ENCODE measurements around the gene MSMB. TPM values are rescaled to one million over a fixed set of nuclear protein-coding genes. Genes with fewer than 3 reads are reported as not detected.
"Not testable (repeated sequence)": the region's sequence is repeated elsewhere in the genome, so short reads cannot be mapped to it uniquely, and the experiment has no call there.

Gene MSMB, protein sequence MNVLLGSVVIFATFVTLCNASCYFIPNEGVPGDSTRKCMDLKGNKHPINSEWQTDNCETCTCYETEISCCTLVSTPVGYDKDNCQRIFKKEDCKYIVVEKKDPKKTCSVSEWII
- total RNA-seq (2014; rRNA removed; shearing (Covaris generic)), result not detected in 2 replicates

DNA sequence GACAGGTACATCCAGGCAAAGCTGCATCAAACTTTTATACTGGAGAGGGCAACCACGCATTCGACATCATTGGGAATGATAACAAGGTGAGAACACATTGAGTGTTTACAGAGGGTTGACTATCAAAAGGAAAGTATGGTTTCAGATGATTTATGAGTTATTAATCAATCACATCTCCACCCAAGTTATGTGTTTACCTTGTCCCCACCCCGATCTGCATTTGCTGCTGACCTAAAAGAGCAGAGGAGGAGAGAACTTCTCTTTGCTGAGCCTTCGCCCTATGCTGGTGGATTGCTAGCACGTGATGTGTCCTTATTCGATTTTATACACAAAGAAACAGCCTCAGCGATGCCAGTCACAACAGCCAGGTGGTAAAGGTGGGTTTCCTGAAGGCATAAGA, at the start of gene MSMB:
Gene MSMB (minus strand): TSS at position 9 of the 400 bp plus-strand sequence. CDS start 32 bp downstream, outside the sequence.
- DNase-seq (ENCODE audit: low read depth), result no peak

DNA sequence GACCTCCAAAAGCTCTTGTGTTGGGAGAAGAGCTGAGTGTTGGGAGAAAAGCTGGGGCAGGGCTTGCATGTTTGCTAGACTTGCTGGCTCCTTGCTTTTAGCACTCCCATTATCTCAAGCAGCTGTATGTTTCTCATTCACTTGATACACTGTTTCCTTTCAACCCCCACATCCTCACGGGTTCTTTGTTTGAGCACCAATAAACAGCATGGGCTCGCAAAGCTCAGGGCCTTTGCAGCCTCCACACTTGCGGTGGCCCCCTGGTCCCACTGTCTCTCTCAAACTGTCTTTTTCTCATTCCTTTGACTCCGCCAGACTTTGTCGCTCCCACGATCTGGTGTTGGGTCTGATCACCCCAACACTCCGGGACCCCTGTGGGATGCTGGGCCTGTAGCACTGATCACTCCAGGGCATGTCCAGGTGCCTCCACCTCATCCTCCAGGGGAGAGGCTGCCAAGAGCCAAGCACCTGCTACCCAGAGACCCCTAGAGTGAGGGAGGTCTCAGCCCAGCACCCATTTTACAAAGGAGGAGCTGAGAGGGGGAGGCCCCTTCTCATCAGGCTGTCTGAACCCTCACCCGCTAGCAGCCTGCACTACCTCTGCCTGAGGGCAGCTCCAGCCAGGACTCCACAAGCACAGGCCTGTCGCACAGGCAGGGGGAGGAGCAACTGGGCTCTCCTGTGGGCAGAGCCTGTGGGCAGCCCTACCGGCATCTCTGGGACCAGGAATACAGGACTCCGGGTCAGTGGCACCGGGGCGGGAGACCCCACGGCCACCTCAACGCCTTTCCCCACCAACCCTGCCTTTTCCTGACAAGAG, 49.1 kb upstream of the MSMB start:
- DNase-seq (ENCODE audit: low read depth), result no peak

DNA sequence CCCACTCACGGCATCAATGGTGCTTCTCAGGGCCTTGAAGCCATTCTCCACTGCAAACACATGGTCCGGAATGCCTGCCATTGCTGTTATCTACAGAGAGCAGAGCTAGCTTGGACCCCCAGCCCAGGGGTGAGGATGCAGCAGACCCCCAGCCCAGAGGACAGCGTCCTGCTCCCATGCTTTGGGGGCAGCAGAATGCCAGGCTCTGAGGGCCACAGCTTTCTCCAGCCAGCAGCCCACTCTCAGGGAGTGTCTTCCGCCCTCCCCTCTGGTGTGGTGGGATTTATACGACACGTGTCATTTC, 48.1 kb upstream of the MSMB start:
- no peak for DNase-seq (ENCODE audit: low read depth)

DNA sequence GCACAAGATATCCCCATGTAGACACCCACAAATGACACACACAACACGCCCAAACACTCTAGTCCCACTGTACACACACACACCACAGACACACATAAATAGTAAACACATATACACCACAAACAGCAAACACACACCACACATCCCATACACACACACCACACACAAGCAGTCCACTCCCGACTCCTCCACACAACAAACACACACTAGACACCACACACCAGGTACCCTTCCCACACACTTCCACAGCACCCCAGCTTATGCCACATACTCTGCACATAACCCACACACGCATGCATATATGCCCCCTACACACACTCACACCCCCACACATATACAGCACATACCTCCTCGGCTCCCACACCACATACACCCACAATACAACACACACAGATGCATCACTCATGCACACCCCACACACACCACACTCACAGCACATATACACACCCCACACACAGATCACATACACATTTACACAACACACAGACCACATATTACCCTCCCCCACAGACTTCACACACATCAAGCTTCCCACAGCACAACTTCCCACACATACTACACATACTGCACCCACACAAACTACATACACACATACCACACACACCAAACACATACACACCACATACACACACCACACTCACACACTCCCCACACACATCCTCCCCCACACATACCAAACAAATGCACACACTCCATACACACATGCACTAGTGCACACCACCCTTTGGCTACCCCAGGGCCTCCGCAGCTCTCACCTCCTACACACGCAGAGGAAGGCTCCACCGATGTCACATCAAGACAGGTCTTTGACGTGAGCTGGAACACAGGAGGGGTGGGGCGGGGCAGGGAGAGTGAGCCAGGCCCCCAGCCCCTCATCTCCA, 47.5 kb upstream of the MSMB start:
- not testable (repeated sequence) for DNase-seq (ENCODE audit: low read depth)

DNA sequence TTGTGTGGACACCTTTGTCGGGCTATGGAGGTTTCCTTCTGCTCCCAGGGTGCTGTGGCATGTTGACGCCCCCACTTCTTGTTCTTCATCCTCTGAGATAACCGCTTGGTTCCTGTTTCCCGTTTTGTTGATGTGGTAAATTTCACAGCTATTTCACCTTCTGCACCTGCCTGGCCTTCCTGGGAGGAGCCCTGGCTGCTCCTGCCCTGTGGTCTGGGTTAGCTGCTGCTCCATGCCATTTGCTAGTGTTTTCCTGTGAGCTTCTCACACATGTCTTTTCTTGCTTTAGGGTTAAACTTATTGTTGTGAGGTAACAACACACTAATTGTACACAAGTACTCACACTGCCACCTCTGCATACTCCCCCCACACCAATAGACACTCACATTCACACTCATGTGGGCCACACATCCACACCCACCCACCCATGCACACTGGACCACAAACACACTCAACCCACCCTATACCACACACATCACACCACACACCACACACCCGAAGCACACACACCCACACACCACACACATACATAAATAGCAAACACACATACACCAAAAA, 46.5 kb upstream of the MSMB start:
- DNase-seq (ENCODE audit: low read depth), result no peak

DNA sequence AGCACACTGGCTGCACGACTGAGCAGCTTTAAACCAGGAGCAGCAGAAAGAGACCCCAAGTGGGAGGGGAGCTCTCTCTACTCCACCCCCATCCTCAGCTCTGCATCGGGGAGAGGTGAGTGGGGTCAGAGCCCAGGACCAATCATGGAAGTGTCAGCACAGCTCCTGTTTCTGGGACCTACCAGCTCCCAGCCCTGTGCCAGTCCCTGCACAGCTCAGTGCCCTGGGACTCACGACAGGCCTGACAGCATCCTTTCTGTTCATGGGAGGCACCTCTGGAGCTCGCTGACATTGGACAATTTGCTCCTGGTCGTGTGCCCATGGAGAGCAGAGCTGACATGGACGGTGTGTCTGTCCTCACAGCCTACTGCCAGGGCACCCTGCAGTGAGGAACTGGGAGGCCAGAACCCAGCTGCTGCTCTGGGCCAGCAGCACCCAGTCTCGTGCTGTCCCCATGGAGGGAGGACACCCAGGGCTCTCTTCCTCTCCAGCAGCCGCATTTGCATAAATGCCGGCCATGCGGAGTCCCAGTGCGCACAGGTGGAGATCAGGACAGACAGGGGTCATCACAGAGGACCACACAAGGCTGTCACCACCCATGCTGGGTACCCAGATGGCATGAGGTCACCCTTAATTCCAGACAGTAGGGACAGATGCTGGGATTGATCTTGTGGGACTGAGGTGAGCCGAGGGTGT, 45.9 kb upstream of the MSMB start:
- no peak for DNase-seq (ENCODE audit: low read depth)

DNA sequence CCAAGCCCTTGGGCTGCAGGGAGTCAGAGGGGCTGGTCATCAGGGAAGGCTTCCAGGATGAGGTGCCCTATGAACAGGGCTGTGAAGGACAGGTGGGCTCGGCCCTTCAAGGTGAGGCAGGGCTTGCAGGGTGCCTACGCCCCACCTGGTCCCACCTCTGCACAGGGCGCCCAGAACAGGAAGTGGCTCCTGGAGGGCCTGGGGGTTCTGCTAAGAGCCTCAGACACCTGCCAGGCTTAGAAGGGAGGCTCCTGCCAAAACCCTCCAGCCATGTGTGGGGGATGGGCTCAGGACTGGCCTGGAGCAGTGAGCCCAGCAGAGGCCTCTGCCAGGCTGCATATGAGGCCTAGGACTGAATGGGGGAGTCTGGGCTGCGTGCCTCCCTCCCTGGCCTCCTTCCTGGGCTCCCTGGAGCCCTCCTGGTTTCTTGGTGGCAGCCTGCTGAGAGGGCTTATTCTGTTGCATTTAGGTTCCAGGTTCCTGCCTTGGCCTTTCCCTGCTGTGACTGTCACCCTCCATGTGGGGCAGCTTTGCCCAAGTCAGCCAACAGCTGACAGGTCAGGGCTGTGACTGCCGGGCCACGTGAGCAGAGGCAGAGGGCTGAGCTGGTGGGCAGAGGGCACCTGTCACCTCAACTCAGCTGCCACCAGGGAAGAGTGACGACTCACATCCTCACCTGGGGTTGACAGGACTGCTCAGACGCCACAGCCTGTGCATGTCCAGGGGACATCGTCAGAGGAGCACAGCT, 45.2 kb upstream of the MSMB start:
- no peak for DNase-seq (ENCODE audit: low read depth)

DNA sequence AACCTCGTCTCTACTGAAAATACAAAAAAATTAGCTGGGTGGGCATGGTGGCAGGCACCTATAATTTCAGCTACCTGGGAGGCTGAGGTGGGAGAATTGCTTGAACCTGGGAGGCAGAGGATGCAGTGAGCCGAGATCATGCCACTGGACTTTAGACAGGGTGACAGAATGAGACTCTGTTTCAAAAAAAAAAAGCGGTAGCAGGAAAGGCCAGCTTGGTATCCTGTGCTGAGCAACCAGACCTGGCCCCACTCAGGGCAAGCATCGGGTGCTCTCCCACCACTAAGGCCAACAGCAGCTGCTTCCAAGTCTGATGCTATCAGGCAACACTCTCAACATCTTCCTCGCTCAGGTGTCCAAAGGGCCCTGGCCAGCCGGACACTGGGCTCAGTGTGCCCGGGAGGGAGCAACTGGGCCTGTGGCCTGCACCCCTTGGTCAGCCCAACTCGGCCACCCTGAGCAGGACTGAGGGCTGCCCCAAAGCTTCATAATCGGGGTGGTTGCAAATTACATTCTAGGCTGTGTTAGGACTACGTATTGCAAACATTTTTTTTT, 44.3 kb upstream of the MSMB start:
- DNase-seq (ENCODE audit: low read depth), result no peak

DNA sequence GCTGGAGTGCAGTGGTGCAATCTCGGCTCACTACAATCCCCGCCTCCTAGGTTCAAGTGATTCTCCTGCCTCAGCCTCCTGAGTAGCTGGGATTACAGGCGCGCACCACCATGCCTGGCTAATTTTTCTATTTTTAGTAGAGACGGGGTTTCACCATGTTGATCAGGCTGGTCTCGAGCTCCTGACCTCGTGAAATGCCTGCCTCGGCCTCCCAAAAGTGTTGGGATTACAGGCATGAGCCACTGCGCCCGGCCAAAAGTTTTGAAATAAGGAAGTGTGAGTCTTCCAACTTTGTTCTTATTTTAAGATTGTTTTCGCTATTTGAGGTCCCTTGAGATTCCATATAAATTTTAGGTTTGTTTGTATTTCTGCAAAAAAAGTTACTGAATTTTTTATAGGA, 41.3 kb upstream of the MSMB start:
- DNase-seq (ENCODE audit: low read depth), result not testable (repeated sequence)

DNA sequence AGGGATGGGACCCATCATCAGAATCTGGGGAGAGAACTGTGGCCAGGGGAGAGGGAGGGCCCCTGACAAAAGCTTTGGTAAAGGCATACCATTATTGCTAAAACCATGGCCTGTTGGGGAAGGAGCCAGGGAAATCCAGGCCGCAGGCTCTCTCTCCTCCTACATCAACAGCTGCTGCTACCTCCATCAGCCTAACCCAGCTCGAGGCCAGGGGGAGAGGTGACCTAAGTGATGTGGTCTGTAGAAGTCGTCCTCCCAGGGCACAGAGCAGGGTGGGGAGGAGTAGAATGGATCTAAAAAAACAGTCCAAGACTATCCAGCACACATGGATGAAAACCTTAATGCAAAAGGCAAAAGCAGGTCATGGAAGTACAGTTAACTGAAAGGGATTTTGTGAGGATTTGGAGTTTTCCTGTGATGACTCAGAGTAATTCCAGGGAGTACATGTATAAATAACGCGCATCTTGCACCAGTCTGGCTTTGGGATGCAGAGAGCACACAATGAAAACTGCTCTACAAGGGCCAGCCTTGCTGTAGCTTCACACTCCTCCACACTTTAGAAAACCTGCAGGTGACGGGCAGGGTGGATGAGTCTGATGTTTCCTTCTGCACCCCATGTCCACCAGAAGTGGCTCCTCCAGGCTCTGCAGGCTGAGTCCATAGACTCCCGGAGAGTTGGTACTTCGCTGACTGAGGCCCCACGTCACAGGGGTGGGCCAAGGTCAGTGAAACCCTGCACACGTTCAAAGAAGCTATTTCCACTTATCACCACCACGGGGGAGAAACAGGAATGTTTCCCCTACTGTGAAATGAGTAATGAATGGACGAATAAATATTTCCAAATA, 38.5 kb upstream of the MSMB start:
- DNase-seq (ENCODE audit: low read depth), result peak; percentile 19

DNA sequence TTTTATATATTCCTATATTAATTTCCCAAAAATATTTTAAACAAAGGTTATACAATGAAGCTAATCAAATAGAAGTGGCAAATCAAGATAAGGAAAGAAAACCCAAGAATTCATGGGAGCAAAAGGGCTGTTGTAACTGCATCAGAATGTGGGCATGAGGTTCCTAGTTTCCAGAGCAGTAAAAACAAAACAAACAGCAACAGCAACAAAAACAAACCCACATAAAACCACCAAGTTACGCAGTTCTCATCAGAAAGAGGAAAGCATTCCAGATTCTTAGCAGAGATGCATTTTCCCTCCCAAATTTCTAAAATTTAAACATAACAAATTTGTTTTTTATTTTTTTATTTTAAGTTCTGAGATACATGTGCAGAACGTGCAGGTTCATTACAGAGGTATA, 34.8 kb upstream of the MSMB start:
- peak; percentile 57 for DNase-seq (ENCODE audit: low read depth)

DNA sequence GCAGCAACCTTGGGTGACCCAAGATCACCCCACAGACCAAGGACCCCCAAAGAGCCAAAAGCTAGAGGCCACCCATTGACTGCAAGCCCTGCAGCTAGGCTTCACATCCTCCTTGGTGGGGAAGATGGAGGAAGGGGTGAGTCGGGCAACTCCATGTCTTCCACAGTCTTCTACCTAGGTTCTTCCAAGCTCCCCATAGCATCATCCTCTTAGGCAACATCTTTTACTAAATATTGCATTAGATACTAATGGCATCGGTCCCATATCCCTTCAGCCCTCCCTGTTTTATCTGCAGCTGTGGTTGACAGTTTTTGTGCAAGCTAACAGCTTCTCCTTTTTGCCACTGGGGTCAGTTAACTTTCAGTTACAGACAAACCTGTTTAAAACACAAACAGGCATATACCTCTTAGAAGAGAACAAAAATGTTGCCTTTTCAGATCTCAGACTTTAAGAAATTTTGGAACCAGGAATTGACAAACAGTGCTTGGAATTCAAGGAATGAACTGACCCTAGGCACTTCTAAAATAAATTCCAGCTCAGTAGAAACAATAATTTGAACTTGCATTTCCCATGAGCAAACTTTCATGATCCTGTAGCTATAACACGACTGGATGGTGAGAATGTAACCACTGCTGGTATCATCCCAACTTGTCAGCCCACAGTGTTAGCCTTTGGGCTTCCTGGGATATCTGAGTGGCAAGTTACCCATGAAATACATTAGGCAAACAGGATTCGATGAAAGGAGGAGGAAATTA, 33.9 kb upstream of the MSMB start:
- DNase-seq (ENCODE audit: low read depth), result peak; percentile 25

DNA sequence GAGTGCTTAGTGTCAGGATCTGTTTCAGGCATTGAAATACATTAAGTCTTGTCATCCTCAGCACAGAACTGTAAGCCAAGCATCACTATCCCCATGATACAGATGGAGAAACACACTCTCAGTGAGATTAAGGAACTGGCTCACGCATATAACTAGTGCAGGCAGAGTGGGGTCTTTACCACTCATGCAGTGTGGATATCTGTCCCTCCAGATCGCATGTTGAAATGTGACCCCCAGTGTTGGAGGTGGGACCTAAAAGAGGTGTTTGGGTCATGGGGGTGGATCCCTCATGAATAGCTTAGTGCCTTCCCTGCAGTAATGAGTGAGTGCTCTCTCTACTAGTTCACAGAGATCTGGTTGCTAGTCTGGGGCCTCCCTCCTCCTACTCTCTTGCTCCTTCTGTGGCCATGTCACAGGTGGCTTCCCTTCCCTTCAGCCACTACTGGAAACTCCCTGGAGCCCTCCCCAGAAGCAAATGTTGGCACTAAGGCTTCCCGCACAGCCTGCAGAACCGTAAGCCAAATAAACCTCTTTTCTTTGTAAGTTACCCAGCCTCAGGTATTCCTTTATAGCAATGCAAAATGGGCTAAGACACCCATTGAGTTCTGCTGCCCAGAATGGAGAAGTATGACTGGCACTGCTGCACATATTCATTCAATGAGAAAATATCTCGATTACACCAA, 31.8 kb upstream of the MSMB start:
- DNase-seq (ENCODE audit: low read depth), result no peak

DNA sequence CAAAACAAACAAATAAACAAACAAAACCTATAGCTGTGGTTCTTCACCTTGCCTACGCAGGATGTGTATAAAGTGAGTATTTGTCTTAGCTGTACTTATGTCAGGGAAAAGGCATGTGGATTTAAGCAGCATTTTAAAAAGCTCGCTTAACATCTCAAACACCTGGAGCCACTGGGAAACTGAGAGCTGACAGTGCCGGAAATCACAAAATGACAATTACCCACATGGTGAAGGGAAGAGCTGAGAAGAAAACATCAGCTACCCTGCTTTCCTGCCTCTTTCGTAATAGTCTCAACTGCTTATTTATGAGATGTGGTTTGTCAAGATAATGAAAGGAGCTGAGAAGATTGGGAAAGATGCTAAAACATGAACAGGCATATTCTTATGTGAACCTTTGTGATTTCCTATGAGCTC, 31.1 kb upstream of the MSMB start:
- DNase-seq (ENCODE audit: low read depth), result peak; percentile 30

DNA sequence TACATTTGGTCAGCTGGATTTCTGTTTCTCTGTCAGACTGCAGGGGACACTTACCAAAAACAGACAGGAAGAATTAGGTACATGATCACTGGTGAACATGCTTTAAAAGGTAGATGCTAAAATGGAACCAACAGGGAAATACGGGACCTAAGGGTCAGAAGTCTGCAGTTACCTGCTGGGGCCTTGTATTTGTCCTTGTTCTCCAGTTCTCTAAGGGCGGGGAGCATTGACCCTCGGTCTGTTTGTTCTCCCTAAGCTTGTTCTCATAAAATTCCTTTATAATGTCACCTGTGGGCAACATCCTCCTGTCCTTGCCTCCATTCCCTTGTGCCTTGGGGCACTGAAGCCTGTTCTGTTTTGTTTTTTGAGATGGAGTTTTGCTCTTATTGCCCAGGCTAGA, 29.8 kb upstream of the MSMB start:
- DNase-seq (ENCODE audit: low read depth), result no peak

DNA sequence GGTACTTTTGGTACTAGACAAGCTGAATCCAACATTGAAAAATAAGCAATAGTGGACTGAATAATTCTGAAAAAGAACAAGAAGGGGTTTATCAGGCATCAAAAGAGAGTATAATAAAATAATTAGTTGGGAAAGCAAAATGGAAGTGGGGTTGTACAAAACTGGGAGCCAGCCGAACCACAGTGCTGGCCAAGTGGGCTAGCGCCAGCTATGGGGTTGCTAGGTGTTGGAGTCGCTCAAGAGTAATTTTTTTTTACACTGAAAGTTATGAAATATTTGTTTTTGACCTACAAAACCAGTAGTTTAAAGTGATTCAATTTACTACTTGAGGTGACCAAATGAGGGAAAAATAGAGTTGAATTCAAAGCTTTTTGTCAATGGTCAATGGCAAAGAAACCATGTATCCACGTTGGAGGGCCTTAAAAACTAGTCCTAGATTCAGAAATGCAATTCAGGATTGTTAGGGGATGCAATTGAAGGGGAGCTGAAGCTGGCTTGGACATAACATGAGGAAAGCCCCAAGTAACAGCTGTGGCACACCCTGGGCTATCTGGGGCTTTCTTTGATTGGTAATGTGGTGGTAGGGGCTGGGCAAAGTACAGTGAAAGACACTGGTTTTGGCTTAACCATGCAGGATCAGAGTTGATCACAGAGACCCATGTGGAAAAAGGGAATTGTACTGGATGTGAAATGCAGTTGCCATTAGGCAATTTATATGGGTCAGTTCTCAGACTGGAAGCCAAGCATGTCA, 28.3 kb upstream of the MSMB start:
- no peak for DNase-seq (ENCODE audit: low read depth)

DNA sequence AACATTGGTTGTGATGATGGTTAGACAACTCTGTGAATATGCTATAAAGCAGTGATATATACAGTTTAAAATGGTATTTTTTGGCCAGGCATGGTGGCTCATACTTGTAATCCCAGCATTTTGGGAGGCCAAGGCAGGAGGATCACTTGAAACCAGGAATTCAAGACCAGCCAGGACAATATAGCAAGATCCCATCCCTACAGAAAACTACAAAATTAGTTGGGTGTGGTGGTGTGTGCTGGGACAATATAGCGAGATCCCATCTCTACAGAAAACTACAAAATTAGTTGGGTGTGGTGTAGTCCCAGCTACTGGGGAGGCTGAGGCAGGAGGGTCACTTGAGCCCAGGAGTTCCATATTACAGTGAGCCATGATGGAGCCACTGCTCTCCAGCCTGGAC, 27.5 kb upstream of the MSMB start:
- no peak for DNase-seq (ENCODE audit: low read depth)

DNA sequence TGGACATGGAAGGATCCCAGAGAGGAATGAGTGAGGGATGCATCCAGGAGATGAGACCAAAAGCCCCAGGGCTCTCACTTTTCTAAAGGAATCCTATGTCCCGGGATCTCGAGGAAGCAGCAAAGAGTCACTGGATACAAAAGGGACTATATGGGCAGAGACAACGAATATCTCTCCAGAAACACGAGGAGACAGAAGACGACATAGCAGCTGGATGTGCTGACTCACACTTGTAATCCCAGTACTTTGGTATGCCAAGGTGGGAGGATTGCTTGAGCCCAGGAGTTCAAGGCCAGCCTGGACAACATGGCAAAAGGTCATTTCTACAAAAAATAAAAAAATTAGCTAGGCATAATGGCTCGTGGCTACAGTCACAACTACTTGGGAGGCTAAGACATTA, 24.7 kb upstream of the MSMB start:
- DNase-seq (ENCODE audit: low read depth), result no peak
